ENCODE measurements around the gene TEAD2.
A peak's percentile ranks its signal among the peaks of the same experiment; 100 is the strongest.

The TEAD2 gene

GRCh38 chr19:49347835-49348234 is 14.4 kb downstream of the TEAD2 start:
- Histone ChIP-seq H3K4me3 (ENCODE audit: low read length in 2 of 2) (no peak overlapping the region), H3K27ac (ENCODE audit: low read depth in 2 of 2, low read length in 2 of 2) (no peak overlapping the region), H3K9me3 (ENCODE audit: control insufficient read depth in 2 of 2, low read length in 2 of 2) (no peaks in the 10 kb centered on the region), H3K9ac (ENCODE audit: low read depth in 1 of 2, low read length in 2 of 2) (no peak overlapping the region), H3K27me3 (ENCODE audit: control insufficient read depth in 2 of 2, insufficient read depth in 2 of 2, low read length in 2 of 2) (no peaks in the 10 kb centered on the region), H3K36me3 (ENCODE audit: control insufficient read depth in 2 of 2, insufficient read depth in 2 of 2, low read length in 2 of 2) (peaks cover 0 to 8% of the 10 kb centered on the region in 2 donors), H3K4me1 (ENCODE audit: control insufficient read depth in 2 of 2, insufficient read depth in 2 of 2, low read length in 2 of 2) (no peaks in the 10 kb centered on the region)

- Histone ChIP-seq H3K36me3 (ENCODE audit: control insufficient read depth in 2 of 2, insufficient read depth in 2 of 2, low read length in 2 of 2) (peaks cover 0 to 8% of the 10 kb centered on the region in 2 donors), H3K27me3 (ENCODE audit: control insufficient read depth in 2 of 2, insufficient read depth in 2 of 2, low read length in 2 of 2) (no peaks in the 10 kb centered on the region)
Measured at GRCh38 chr19:49347191-49347590, 15.0 kb downstream of the TEAD2 start.

GRCh38 chr19:49344505-49345423 is 17.5 kb downstream of the TEAD2 start:
- no peak overlapping the region for H3K4me3 ChIP-seq (ENCODE audit: low read length in 2 of 2)
- peaks cover 2 to 4% of the 10 kb centered on the region in 2 donors for H3K4me1 ChIP-seq (ENCODE audit: control insufficient read depth in 2 of 2, insufficient read depth in 2 of 2, low read length in 2 of 2)
- no peak overlapping the region for H3K27ac ChIP-seq (ENCODE audit: low read depth in 2 of 2, low read length in 2 of 2)
- H3K27me3 ChIP-seq (ENCODE audit: control insufficient read depth in 2 of 2, insufficient read depth in 2 of 2, low read length in 2 of 2): no peaks in the 10 kb centered on the region
- H3K9me3 ChIP-seq (ENCODE audit: control insufficient read depth in 2 of 2, low read length in 2 of 2): no peaks in the 10 kb centered on the region
- H3K9ac ChIP-seq (ENCODE audit: low read depth in 1 of 2, low read length in 2 of 2): no peak overlapping the region
- peaks cover 5 to 8% of the 10 kb centered on the region in 2 donors for H3K36me3 ChIP-seq (ENCODE audit: control insufficient read depth in 2 of 2, insufficient read depth in 2 of 2, low read length in 2 of 2)

More at GRCh38 chr19:49347191-49347590, 15.0 kb downstream of the TEAD2 start:
- Histone ChIP-seq H3K9me3 (ENCODE audit: control insufficient read depth in 2 of 2, low read length in 2 of 2) (no peaks in the 10 kb centered on the region), H3K4me1 (ENCODE audit: control insufficient read depth in 2 of 2, insufficient read depth in 2 of 2, low read length in 2 of 2) (no peaks in the 10 kb centered on the region), H3K9ac (ENCODE audit: low read depth in 1 of 2, low read length in 2 of 2) (no peak overlapping the region), H3K4me3 (ENCODE audit: low read length in 2 of 2) (no peak overlapping the region), H3K27ac (ENCODE audit: low read depth in 2 of 2, low read length in 2 of 2) (no peak overlapping the region)

GRCh38 chr19:49343123-49343522 is 19.1 kb downstream of the TEAD2 start:
- H3K36me3 ChIP-seq (ENCODE audit: control insufficient read depth in 2 of 2, insufficient read depth in 2 of 2, low read length in 2 of 2): peaks cover 5 to 8% of the 10 kb centered on the region in 2 donors
- no peak overlapping the region for H3K27ac ChIP-seq (ENCODE audit: low read depth in 2 of 2, low read length in 2 of 2)
- H3K9ac ChIP-seq (ENCODE audit: low read depth in 1 of 2, low read length in 2 of 2): no peak overlapping the region
- H3K27me3 ChIP-seq (ENCODE audit: control insufficient read depth in 2 of 2, insufficient read depth in 2 of 2, low read length in 2 of 2): no peaks in the 10 kb centered on the region
- no peaks in the 10 kb centered on the region for H3K9me3 ChIP-seq (ENCODE audit: control insufficient read depth in 2 of 2, low read length in 2 of 2)
- H3K4me1 ChIP-seq (ENCODE audit: control insufficient read depth in 2 of 2, insufficient read depth in 2 of 2, low read length in 2 of 2): peaks cover 4 to 18% of the 10 kb centered on the region in 2 donors
- H3K4me3 ChIP-seq (ENCODE audit: low read length in 2 of 2): no peak overlapping the region

GRCh38 chr19:49342291-49342721 is 19.9 kb downstream of the TEAD2 start:
- H3K9ac ChIP-seq (ENCODE audit: low read depth in 1 of 2, low read length in 2 of 2): no peak overlapping the region
- H3K27ac ChIP-seq (ENCODE audit: low read depth in 2 of 2, low read length in 2 of 2): no peak overlapping the region

GRCh38 chr19:49340865-49341718 is 21.1 kb downstream of the TEAD2 start:
- Histone ChIP-seq H3K36me3 (ENCODE audit: control insufficient read depth in 2 of 2, insufficient read depth in 2 of 2, low read length in 2 of 2) (peaks cover 3 to 5% of the 10 kb centered on the region in 2 donors), H3K4me3 (ENCODE audit: low read length in 2 of 2) (no peak overlapping the region)

More at GRCh38 chr19:49342291-49342721, 19.9 kb downstream of the TEAD2 start:
- Histone ChIP-seq H3K36me3 (ENCODE audit: control insufficient read depth in 2 of 2, insufficient read depth in 2 of 2, low read length in 2 of 2) (peaks cover 5 to 8% of the 10 kb centered on the region in 2 donors), H3K27me3 (ENCODE audit: control insufficient read depth in 2 of 2, insufficient read depth in 2 of 2, low read length in 2 of 2) (no peaks in the 10 kb centered on the region), H3K4me1 (ENCODE audit: control insufficient read depth in 2 of 2, insufficient read depth in 2 of 2, low read length in 2 of 2) (peaks cover 4 to 18% of the 10 kb centered on the region in 2 donors), H3K9me3 (ENCODE audit: control insufficient read depth in 2 of 2, low read length in 2 of 2) (no peaks in the 10 kb centered on the region), H3K4me3 (ENCODE audit: low read length in 2 of 2) (no peak overlapping the region)

GRCh38 chr19:49340069-49340864 is 21.9 kb downstream of the TEAD2 start:
- Histone ChIP-seq H3K36me3 (ENCODE audit: control insufficient read depth in 2 of 2, insufficient read depth in 2 of 2, low read length in 2 of 2) (peaks cover 3 to 5% of the 10 kb centered on the region in 2 donors), H3K9me3 (ENCODE audit: control insufficient read depth in 2 of 2, low read length in 2 of 2) (no peaks in the 10 kb centered on the region), H3K9ac (ENCODE audit: low read depth in 1 of 2, low read length in 2 of 2) (peak overlapping the region in 1 of 2 donors; percentile 50), H3K27me3 (ENCODE audit: control insufficient read depth in 2 of 2, insufficient read depth in 2 of 2, low read length in 2 of 2) (no peaks in the 10 kb centered on the region), H3K4me1 (ENCODE audit: control insufficient read depth in 2 of 2, insufficient read depth in 2 of 2, low read length in 2 of 2) (peaks cover 4 to 18% of the 10 kb centered on the region in 2 donors), H3K27ac (ENCODE audit: low read depth in 2 of 2, low read length in 2 of 2) (peak overlapping the region; percentile 63 to 82), H3K4me3 (ENCODE audit: low read length in 2 of 2) (peak overlapping the region; percentile 51 to 65)

More at GRCh38 chr19:49340865-49341718, 21.1 kb downstream of the TEAD2 start:
- H3K4me1 ChIP-seq (ENCODE audit: control insufficient read depth in 2 of 2, insufficient read depth in 2 of 2, low read length in 2 of 2): peaks cover 4 to 18% of the 10 kb centered on the region in 2 donors
- no peaks in the 10 kb centered on the region for H3K9me3 ChIP-seq (ENCODE audit: control insufficient read depth in 2 of 2, low read length in 2 of 2)
- H3K27me3 ChIP-seq (ENCODE audit: control insufficient read depth in 2 of 2, insufficient read depth in 2 of 2, low read length in 2 of 2): no peaks in the 10 kb centered on the region
- H3K27ac ChIP-seq (ENCODE audit: low read depth in 2 of 2, low read length in 2 of 2): no peak overlapping the region
- H3K9ac ChIP-seq (ENCODE audit: low read depth in 1 of 2, low read length in 2 of 2): no peak overlapping the region

- Histone ChIP-seq H3K27ac (ENCODE audit: low read depth in 2 of 2, low read length in 2 of 2) (peak overlapping the region; percentile 63 to 82), H3K4me3 (ENCODE audit: low read length in 2 of 2) (peak overlapping the region; percentile 51 to 68), H3K36me3 (ENCODE audit: control insufficient read depth in 2 of 2, insufficient read depth in 2 of 2, low read length in 2 of 2) (peaks cover under 1 to 5% of the 10 kb centered on the region in 2 donors), H3K4me1 (ENCODE audit: control insufficient read depth in 2 of 2, insufficient read depth in 2 of 2, low read length in 2 of 2) (peaks cover 4 to 18% of the 10 kb centered on the region in 2 donors), H3K27me3 (ENCODE audit: control insufficient read depth in 2 of 2, insufficient read depth in 2 of 2, low read length in 2 of 2) (no peaks in the 10 kb centered on the region), H3K9ac (ENCODE audit: low read depth in 1 of 2, low read length in 2 of 2) (peak overlapping the region in 1 of 2 donors; percentile 50), H3K9me3 (ENCODE audit: control insufficient read depth in 2 of 2, low read length in 2 of 2) (no peaks in the 10 kb centered on the region)
Measured at GRCh38 chr19:49339301-49340068, 22.7 kb downstream of the TEAD2 start.

All from mucosa of rectum (tissue), 2 donors.